HG02623 (cell line): Measurements from ENCODE around the gene CRELD1.
"Not testable (repeated sequence)": the region's sequence is repeated elsewhere in the genome, so short reads cannot be mapped to it uniquely, and the experiment has no call there.

ENCODE experiments used
- ATAC-seq: cut with Tn5 transposase; IDR thresholded peaks from one replicate; pipeline ENCODE4 v1.9.1; 2021; ENCODE audit warnings: moderate library complexity; ENCODE audit not compliant: unreplicated experiment

Gene CRELD1

DNA sequence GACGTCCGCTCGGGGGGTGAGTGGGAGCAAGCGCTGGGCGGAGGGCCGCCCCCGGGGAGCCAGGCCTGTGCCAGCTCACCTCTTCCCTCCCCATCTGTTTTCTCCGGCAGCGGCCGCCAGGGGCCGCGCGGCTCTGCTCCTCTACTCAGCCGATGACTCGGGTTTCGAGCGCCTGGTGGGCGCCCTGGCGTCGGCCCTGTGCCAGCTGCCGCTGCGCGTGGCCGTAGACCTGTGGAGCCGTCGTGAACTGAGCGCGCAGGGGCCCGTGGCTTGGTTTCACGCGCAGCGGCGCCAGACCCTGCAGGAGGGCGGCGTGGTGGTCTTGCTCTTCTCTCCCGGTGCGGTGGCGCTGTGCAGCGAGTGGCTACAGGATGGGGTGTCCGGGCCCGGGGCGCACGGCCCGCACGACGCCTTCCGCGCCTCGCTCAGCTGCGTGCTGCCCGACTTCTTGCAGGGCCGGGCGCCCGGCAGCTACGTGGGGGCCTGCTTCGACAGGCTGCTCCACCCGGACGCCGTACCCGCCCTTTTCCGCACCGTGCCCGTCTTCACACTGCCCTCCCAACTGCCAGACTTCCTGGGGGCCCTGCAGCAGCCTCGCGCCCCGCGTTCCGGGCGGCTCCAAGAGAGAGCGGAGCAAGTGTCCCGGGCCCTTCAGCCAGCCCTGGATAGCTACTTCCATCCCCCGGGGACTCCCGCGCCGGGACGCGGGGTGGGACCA is 632 bp upstream of the CRELD1 start:
- ATAC-seq: peak; percentile 54

DNA sequence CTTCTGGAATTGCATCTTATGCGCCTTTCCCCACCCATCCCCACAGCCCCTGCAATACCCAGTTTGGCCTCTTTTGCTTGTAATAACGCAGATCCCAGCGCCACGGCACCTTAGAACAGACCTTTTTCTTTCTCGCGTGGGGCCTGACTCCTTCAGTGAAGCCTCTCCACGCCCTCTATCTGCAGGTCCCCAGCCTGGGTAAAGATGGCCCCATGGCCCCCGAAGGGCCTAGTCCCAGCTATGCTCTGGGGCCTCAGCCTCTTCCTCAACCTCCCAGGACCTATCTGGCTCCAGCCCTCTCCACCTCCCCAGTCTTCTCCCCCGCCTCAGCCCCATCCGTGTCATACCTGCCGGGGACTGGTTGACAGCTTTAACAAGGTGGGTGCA is 594 bp downstream of the CRELD1 start:
- ATAC-seq: no peak

DNA sequence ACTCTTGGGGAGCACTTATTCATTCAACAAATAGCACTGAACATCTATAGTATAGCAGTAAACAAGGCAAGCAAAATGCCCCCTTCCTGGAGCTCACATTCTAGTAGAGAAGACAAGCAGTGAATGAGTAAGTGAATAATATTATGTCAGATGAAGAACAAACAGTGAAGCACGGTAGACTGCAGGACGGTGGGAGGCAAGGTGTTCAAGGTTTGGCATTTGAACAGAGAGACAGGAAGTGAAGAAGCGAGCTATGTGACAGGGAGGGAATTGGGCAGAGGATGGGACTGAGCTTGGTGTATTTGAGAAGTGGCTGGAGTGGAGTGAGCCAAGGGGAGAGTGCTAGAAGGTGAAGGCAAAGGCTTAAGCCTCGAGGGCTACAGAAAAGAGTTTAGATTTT is 1.4 kb downstream of the CRELD1 start:
- ATAC-seq: no peak

DNA sequence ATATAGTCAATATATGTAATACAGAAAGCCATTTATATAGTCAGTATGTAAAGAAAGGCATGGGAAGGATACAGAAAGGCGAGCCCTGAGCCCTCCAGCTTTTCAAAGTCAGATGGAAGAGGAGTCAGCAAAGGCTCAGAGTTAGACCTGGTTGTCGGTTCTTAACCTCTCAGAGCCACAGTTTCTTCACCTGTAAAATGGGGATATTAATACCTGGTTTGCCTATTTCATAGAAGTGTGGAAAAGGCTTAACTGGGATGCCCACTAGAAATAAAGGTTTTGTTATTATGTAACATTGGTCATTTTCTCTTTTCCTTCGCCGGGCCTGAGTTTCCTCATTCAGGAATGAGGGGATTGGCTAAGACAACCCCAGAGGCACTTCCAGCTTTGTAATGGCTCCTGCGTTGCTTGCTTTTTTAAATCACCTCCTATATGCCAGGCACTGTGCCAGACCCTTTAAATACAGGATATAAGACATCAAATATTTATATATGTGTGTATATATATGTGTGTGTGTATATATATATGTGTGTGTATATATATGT is 2.4 kb downstream of the CRELD1 start:
- no peak for ATAC-seq

DNA sequence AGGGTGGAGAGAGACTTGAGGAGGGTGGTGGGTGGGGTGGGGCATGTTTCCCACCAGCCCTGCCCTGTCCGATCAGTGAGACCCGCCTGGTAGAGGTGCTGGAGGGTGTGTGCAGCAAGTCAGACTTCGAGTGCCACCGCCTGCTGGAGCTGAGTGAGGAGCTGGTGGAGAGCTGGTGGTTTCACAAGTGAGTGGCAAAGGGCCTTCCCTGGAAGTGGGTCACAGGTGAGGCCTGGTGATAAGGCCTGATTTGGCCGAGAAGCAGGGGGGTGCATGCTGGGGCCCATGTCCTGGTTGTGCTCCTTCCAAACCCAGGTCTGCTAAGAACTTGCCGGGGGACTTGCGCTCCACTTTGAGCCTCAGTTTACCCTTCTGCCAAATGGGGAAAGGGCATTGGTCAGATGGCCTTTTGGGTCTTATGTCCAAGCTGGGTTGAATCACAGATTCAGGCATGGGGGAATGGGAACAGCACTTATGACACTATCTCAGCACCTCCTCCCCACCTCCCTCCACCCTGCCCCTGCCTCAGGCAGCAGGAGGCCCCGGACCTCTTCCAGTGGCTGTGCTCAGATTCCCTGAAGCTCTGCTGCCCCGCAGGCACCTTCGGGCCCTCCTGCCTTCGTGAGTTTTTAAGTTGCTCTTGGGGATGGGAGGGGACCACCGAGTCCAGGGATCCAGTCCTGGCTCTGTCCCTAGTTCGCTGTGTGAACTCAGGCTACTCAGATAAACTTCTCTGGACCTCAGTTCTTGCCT is 4.0 kb downstream of the CRELD1 start:
- no peak for ATAC-seq

DNA sequence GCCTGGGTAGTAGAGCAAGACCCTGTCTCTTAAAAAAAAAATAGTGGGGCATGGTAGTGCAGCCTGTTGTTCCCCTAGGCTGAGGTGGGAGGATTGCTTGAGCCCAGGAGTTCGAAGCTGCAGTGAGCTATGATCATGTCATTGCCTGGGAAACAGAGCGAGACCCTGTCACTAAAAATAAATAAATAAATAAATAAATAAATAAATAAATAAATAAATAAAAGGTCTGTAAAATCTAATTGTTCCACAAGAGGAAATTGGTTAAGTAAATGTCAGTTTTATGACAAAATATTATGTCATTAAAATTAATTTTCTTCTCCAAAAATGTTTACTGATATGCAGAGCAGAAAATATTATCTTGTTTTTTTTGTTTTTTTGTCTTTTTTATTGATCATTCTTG is 5.3 kb downstream of the CRELD1 start:
- no peak for ATAC-seq

DNA sequence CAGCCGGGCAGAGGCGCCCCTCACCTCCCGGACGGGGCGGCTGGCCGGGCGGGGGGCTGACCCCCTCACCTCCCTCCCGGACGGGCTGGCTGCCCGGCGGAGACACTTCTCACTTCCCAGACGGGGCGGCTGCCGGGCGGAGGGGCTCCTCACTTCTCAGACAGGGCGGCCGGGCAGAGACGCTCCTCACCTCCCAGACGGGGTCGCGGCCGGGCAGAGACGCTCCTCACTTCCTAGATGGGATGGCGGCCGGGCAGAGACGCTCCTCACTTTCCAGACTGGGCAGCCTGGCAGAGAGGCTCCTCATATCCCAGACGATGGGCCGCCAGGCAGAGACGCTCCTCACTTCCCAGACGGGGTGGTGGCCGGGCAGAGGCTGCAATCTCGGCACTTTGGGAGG is 6.3 kb downstream of the CRELD1 start:
- ATAC-seq: not testable (repeated sequence)

DNA sequence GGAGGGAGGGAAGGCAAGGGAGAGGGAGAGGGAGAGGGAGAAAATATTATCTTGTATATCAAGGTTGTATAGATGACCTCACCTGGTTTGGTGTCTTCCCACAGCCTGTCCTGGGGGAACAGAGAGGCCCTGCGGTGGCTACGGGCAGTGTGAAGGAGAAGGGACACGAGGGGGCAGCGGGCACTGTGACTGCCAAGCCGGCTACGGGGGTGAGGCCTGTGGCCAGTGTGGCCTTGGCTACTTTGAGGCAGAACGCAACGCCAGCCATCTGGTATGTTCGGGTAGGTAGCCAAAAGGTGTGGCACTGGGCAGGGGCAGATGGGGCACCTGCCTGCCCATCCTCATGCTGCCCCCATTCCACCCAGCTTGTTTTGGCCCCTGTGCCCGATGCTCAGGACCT is 7.1 kb downstream of the CRELD1 start:
- no peak for ATAC-seq

DNA sequence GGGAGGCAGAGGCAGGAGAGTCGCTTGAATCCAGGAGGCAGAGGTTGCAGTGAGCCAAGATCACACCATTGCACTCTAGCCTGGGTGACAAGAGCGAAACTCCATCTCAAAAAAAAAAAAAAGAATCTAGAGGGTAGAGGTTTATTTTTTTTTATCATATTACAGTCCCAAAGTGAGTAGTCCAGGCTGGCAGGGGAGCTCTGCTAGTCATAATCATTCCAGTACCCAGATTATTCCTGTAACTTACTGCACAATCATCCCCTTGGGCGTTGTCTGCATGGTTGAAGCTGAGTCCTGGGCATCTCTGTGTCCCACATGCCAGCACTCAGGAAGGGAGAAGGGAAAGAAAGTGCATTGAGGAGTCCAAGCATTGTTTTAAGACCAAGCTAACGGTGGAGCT is 8.5 kb downstream of the CRELD1 start:
- ATAC-seq: no peak

DNA sequence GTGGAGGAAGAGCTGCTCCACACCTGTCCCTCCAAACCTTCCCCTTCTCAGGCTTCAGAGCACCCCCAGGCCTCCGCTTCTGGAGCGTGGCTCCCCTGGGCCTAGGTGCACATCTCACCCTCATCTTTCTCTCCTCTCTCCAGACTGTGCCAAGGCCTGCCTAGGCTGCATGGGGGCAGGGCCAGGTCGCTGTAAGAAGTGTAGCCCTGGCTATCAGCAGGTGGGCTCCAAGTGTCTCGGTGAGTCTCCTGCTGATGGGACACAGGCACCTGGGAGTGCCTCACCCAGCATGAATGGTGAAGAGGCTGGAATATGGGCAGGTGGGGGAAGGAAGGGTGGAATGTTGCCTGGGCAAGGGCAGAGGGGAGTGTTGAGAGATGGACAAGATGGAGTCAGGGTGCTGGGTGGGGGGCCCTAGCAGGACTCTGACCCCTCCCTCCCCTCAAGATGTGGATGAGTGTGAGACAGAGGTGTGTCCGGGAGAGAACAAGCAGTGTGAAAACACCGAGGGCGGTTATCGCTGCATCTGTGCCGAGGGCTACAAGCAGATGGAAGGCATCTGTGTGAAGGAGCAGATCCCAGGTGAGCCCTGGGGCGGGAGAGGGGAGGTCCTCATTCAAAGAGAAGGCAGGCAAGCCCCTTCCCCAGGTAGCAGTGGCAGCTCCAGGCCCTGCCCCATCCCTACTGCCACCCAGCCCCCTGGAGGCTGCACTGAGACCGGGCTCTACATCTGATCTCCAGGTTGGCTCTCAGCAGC is 9.5 kb downstream of the CRELD1 start:
- no peak for ATAC-seq

DNA sequence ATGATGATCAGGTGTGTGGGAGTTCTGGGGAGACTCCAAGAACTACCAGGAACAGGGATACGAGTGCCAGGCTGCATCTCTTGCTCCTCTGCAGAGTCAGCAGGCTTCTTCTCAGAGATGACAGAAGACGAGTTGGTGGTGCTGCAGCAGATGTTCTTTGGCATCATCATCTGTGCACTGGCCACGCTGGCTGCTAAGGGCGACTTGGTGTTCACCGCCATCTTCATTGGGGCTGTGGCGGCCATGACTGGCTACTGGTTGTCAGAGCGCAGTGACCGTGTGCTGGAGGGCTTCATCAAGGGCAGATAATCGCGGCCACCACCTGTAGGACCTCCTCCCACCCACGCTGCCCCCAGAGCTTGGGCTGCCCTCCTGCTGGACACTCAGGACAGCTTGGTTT is 10.6 kb downstream of the CRELD1 start:
- ATAC-seq: no peak

DNA sequence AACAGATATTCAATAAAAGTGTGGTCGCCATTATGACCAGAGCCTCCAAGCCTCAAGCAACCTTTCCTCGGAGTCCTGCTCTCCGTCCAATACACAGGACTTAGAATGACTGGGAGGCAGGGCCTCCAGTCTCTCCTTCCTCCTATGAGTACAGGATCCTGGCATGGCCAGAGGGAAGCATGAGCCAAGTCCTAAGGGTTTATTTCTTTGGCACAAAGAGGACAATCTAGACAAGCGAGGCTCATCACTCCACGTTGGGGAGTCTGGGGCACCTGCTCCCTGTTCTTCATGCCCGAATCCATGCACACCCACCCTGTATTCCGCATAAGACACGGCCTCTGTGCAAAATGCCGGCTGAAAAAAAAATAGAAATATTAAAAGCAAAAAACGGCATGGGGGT is 11.7 kb downstream of the CRELD1 start:
- ATAC-seq: no peak

DNA sequence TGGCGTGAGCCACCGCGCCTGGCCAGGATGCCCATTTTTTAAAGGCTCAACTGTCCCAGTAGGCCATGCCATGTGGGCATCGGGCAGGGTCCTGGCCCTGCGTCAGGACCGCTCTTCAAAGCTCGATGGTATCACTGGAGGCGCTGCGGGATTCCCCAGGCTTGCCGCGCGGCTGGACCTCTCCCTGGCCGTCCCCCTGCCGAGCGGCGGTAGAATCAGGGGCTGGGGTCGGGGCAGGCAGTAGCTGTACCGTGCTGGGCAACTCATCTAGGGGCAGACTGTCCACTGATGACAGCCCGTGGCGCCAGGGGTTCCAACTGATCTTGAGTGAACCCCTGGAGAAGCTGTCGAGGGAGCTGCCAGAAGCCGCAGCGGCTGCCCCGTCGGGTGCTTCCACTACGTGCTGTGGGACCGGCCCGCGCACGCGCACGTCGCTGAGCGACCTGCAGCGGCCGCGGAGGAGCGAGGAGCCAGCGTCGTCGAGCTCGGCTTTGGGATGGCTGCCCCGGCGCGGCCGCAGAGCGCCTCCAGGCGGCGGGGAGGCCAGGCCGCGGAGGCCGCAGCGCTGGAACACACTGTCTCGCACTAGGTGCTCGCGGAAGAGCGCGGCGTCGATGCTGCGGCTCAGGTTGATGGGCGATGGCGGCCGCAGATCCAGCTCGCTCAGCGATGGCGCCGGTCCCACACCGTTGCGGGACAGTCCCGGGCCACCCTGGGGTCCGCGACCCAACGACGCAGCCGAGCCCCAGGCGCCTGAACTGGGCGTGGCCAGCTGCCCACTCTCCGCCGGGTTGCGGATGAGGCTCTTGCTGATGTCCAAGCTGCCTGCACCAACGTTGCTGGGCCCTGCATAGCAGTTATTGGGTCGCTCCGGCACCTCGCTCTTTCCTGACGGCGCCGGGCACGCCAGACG is 12.7 kb downstream of the CRELD1 start:
- no peak for ATAC-seq

DNA sequence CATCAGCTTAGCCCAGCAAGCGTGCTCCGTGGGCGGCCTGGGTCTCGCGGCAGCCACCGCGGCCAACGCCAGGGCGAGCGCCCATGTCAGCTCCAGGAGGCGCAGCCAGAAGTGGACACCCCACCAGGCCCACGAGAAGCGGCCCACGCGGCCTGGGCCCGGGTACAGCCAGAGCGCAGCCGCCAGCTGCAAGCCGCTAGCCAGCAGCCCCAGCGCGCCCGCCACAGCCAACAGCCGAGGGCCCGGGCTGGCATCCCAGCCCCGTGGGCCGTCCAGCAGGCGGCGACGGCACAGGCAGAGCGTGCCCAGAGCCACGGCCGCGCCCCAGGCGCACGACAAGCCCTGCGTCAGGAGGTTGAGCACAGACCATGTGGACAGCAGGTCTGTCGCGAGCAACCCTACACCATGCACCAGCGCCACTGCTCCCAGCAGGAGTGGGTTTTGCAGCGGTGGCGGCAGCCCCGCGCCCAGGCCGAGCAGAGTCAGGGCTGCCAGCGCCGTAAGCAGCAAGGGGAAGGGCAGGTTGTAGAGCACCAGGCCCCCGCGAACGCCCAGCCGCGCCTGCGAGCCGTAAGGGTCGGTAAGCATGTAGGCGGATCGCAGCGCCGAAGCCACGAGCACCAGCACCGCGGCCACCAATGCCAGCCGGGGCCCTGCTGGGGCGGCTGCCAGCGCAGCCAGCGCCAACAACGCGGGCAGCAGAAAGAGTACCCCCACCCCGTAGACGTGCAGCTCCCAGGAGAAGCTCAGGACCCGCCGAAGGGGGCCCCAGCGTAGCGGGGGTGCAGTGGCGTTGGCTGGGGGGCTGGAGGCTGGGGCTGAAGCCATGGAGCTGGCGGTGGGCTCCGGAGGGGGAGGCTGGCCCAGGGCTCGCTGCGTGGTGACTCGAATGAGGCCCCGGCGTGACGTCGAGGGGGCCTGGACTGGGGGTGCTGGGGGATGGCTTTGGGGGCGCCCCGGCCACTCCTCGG is 13.7 kb downstream of the CRELD1 start:
- no peak for ATAC-seq

DNA sequence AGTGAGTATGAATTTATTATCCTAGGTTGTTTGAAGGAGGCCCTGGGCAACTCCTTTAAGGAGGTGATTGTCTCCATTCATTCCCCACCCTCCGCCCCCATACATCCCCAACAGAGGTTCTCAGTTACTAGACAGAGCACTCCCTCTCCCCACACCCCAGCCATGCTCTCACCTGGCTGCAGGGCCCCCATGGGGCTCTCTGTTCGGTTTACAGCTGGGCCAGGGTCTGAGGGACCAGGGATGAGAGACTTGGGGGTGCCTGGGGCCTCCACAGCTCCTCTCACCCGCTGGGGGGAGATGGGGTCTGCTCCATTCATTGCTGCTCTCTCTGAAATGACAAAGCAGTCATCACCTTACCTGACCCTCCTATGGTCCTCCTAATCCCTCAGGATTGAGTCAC is 15.0 kb downstream of the CRELD1 start:
- no peak for ATAC-seq

DNA sequence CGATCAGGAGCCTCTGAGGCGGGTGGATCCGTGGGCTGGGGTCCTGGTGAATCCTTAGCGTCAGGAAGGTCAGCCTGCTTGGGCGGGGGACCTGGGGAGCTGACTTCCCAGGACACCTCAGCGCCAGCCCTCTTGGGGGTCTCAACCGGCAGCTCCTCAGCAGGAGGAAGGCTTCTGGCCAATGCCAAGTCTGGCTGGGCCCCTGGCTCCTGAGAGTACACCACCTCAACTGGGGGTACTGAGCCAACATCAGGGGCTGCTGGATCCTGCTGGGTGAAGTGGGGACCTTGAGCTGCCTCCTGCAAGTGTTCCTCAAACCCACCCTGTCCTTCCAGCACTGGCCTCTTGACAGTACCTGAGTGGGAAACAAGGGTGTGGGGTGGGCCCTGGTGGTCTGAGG is 15.5 kb downstream of the CRELD1 start:
- no peak for ATAC-seq

DNA sequence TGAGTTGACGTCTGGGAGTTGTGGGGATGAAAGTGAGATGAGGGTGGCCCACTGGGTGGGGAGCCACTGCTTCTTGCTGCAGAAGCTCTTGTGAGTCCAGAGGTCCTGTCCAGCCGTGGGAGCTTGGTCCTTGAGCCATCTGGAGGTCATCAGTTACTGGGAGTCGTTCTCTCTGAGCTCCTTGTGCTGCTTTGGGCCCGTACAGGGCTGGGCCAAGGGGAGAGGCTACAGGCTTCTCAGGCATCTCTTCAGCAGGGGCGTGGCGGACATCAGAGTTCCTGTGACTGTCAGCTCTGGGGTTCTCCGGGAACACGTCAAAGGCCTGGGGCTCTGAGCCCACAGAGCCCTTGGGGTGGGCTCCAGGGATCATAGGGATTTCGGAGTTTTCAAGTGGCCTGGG is 16.0 kb downstream of the CRELD1 start:
- ATAC-seq: no peak

DNA sequence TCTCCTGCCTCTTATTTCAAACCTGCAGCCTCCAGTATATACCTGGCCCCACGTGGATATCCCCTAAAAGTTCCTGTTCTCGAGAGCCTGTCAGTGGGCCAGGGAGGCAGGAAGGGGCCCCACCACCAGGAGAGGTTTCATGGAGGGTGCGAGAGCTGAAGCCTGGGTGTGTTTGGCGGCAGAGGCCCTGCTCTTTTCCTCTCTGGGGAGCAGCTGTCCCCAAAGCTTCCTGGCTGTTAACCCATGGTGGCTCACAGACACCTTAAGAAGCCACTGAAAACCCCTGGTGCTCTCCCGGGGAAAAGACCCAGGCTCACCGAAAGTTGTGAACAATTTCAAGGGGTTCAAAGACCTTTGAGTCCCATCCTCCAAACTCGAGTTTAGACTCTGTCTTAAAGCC is 17.5 kb downstream of the CRELD1 start:
- ATAC-seq: no peak

DNA sequence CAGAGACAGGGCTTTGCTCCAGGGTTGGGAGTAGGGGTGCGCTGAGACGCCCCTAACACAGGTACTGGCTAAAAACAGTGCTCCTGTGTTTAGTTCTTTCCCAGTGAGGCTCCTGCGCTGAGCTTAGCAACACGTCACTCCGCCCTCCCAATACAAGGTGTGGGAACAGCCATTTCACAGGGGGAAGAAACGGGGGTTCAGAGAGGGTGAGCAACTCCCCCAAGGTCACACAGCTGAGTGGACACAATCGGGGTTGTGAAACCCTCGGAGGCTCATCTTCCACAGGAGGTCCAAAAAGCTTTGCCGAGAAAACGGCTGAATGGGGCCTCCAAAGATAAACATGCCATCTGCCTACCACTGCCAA is 17.9 kb downstream of the CRELD1 start:
- peak; percentile 11 for ATAC-seq
